K562 (cell line): ENCODE measurements around the gene SNX3. TPM values are rescaled to one million over a fixed set of nuclear protein-coding genes. Genes with fewer than 3 reads are reported as not detected.
A peak's percentile ranks its signal among the peaks of the same experiment; 100 is the strongest.

ENCODE experiments used
- ATAC-seq: fragments of 200-7000 bp; cut with Tn5 transposase; 3 replicates; pipeline ENCODE4 v1.9.1; 2020; ENCODE audit warnings: moderate library complexity
- BruUV-seq: library from RNA; stranded (reverse); fragments of 400-500 nt; replicated peaks from 2 replicates; lab custom pipeline; 2021; lab: Mats Ljungman, UMichigan
- CTCF ChIA-PET: fragments of 300-600 bp; formaldehyde crosslinking; extraction: SDS; loops from one replicate; lab custom pipeline; 2021; ENCODE audit warnings: low intra/inter-chr PET ratio; lab: Yijun Ruan, JAX
- POLR2A ChIA-PET: fragments of 300-600, 350-650 bp; sonication (Branson Sonifier 250); formaldehyde crosslinking; extraction: SDS; loops from one replicate; lab custom pipeline; 2021; ENCODE audit warnings: antibody characterized with exemption, inconsistent platforms; lab: Yijun Ruan, JAX
- DNase-seq, 4 experiments: peaks; one replicate each; pipeline versions ENCODE4 v3.0.0 to v3.0.0-alpha.2; 2011 to 2018; ENCODE audit warnings: low spot score in 3 of 4, mixed read lengths in 3 of 4; ENCODE audit errors: extremely low read depth in 1 of 4
- FAIRE-seq: peaks from 2 replicates; lab custom pipeline; 2011; peaks lifted over from hg19 to GRCh38; lab: Jason Lieb, UNC
- H2AFZ ChIP-seq: 2 replicates; pipeline ENCODE4 v1.6.0; 2011; ENCODE audit warnings: low read depth, low read length, control low read depth, inconsistent platforms
- H3K27ac ChIP-seq: fragments of 200-600 bp; 3 replicates; pipeline ENCODE4 v1.8.0; 2011; ENCODE audit warnings: low read depth, mild to moderate bottlenecking, control low read depth, inconsistent platforms, low read length, moderate library complexity, mixed read lengths; ENCODE audit errors: extremely low read depth
- H3K27me3 ChIP-seq, 2 experiments: fragments of 300-600 bp in 1 of 2; 2 replicates in 1 of 2; 3 replicates in 1 of 2; pipeline versions ENCODE4 v1.6.0 to v1.8.0; 2011; ENCODE audit warnings: inconsistent platforms in 2 of 2, low read length in 2 of 2, mild to moderate bottlenecking in 1 of 2, mixed read lengths in 1 of 2, moderate library complexity in 1 of 2; ENCODE audit not compliant: control insufficient read depth in 2 of 2, insufficient read depth in 2 of 2
- H3K36me3 ChIP-seq: fragments of 300-600 bp; 3 replicates; pipeline ENCODE4 v1.8.0; 2011; ENCODE audit warnings: mild to moderate bottlenecking, low read length, inconsistent platforms; ENCODE audit not compliant: control insufficient read depth, insufficient read depth
- H3K4me1 ChIP-seq, 2 experiments: fragments of 200-600 bp in 1 of 2; replicated peaks in 1 of 2; 2 replicates in 1 of 2; 3 replicates in 1 of 2; pipeline versions ENCODE4 v1.5.1 to v1.8.0; 2011; ENCODE audit warnings: inconsistent platforms in 2 of 2, low read length in 2 of 2, mild to moderate bottlenecking in 1 of 2, mixed read lengths in 1 of 2, moderate library complexity in 1 of 2; ENCODE audit not compliant: control insufficient read depth in 2 of 2, insufficient read depth in 2 of 2
- H3K4me2 ChIP-seq: 2 replicates; pipeline ENCODE4 v1.6.1; 2011; ENCODE audit warnings: low read length, control low read depth, inconsistent platforms, mixed read lengths; ENCODE audit not compliant: insufficient read depth
- H3K4me3 ChIP-seq: fragments of 200-600 bp; sonication (generic), shearing (Covaris generic); 2 replicates; pipeline ENCODE4 v1.5.1; 2016; ENCODE audit warnings: control low read depth, inconsistent platforms
- H3K79me2 ChIP-seq: fragments of 200-600 bp; 3 replicates; pipeline ENCODE4 v1.8.0; 2011; ENCODE audit warnings: low read length, inconsistent platforms; ENCODE audit not compliant: control insufficient read depth, insufficient read depth
- H3K9ac ChIP-seq, 2 experiments: 2 replicates each; pipeline versions ENCODE4 v1.6.0 to v1.6.1; 2011; ENCODE audit warnings: low read depth in 2 of 2, low read length in 2 of 2, control low read depth in 1 of 2, inconsistent platforms in 1 of 2, mild to moderate bottlenecking in 1 of 2, mixed read lengths in 1 of 2; ENCODE audit not compliant: insufficient read depth in 1 of 2
- H3K9me1 ChIP-seq: one replicate; pipeline ENCODE4 v1.6.0; 2011; ENCODE audit warnings: inconsistent platforms, mild to moderate bottlenecking, low read length, moderate library complexity; ENCODE audit not compliant: control insufficient read depth, insufficient read depth
- H3K9me3 ChIP-seq: replicated peaks from 2 replicates; pipeline ENCODE4 v1.5.1; 2011; ENCODE audit warnings: low read depth, low read length, inconsistent platforms; ENCODE audit not compliant: control insufficient read depth, insufficient read depth
- H4K20me1 ChIP-seq: replicated peaks from 2 replicates; pipeline ENCODE4 v1.6.1; 2011; ENCODE audit warnings: low read length, inconsistent platforms, mixed read lengths; ENCODE audit not compliant: control insufficient read depth, insufficient read depth
- DACH1 ChIP-seq: fragments of 450-650 bp; IDR thresholded peaks from 2 replicates; pipeline ENCODE4 v1.6.1; 2018; ENCODE audit not compliant: partially characterized antibody
- FOXJ3 ChIP-seq: sonication (generic); formaldehyde crosslinking; IDR thresholded peaks from 2 replicates; pipeline ENCODE4 v1.4.0; 2020; ENCODE audit warnings: mild to moderate bottlenecking, missing genetic modification reagents
- TEAD2 ChIP-seq: fragments of 450-650 bp; IDR thresholded peaks from 2 replicates; pipeline ENCODE4 v1.6.1; 2016; ENCODE audit warnings: missing genetic modification characterization, control low read depth, missing compliant biosample characterization
- ZNF395 ChIP-seq: fragments of 200-800 bp; sonication (Bioruptor generic); IDR thresholded peaks from 2 replicates; pipeline ENCODE4 v1.6.1; 2017; ENCODE audit warnings: missing genetic modification characterization, missing compliant biosample characterization
- WGBS: fragments of 100-300 bp; shearing (Covaris generic); methylation state at CpG from one replicate; pipeline ENCODE4 v1.1.6; 2016; ENCODE audit warnings: low coverage, mixed read lengths; ENCODE audit not compliant: insufficient coverage; ENCODE audit errors: missing lambda C conversion rate; 5-methylcytosine and 5-hydroxymethylcytosine counted together
- in situ Hi-C: fragments of 300-500 bp; cut with MboI; formaldehyde crosslinking; loops from 4 replicates; pipeline ENCODE4 v1.15.0; 2018; ENCODE audit warnings: inconsistent platforms, mixed read lengths
- intact Hi-C: fragments of 100-400 bp; cut with micrococcal nuclease; formaldehyde crosslinking; loops from 2 replicates; pipeline ENCODE4 v1.14.2; 2022
- polyA plus RNA-seq, 8 experiments: library from polyadenylated mRNA; depleted of rRNA in 4 of 8; stranded (reverse) in 5 of 8; unstranded in 3 of 8; fragments of >200 nt; fragmentation: Nextera tagmentation in 2 of 8; fragmentation: Illumina TruSeq in 1 of 8; extraction: Ambion mirVana in 2 of 8; extraction: Trizol in 1 of 8; gene quantifications; 2 replicates each; pipeline versions ENCODE4 v1.2.1 to v1.2.3, GENCODE V29; 2011 to 2014; ENCODE audit warnings: inconsistent platforms in 1 of 8, missing spikeins in 1 of 8
- total RNA-seq, 7 experiments: library from RNA; depleted of rRNA in 6 of 7; stranded (reverse); fragments of >200 nt in 6 of 7; fragmentation: Illumina TruSeq in 2 of 7; extraction: Trizol in 2 of 7; gene quantifications; 2 replicates each; pipeline versions ENCODE4 v1.2.1 to v1.2.3, GENCODE V29; 2011 to 2021; ENCODE audit warnings: low replicate concordance in 1 of 7
- TF ChIP-seq, protein P1 (sequence below): sonication (generic); formaldehyde crosslinking; IDR thresholded peaks from 2 replicates; pipeline ENCODE4 v1.8.0; 2022; ENCODE audit warnings: mild to moderate bottlenecking, missing genetic modification reagents

The SNX3 gene
- total and polyA plus RNA-seq, 9 of the 15 experiments (the other 6 are each of a cell fraction or from before 2014, with no cell fraction given), result 48.9 to 410 (median 159) TPM

DNA sequence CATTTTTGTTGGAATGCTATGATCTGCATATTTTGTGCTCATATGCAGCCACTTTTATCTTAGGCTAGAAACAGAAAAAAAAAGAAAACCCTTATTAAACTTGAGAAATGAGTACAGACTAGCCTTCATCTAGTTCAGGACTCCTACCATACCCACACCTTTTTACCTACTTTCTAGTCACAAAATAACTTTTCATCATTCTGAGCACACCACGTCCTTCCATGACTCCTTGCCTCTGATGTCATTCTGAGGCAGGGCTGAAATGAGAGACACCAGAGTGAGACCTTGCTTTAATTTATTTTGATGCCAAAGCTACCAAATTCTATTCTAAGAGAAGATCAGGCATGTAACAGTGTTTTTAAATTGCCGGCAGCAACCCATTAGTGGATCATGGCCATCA is 38.8 kb downstream of the SNX3 start:
- Histone ChIP-seq H2AFZ (no peak overlapping the region), H3K9me1 (no peaks in the 10 kb centered on the region), H3K27me3 (no peaks in the 10 kb centered on the region), H3K9ac (no peak overlapping the region), H3K4me1 (peaks cover 0 to 4% of the 10 kb centered on the region in 2 experiments; a peak in 3 of 5 replicates), H3K36me3 (peaks cover 54% of the 10 kb centered on the region), H3K79me2 (peaks cover 27% of the 10 kb centered on the region), H3K27ac (peak overlapping the region; percentile 50; the same call in 2 of the 3 replicates), H3K9me3 (no peaks in the 10 kb centered on the region), H3K4me3 (no peak overlapping the region), H3K4me2 (no peak overlapping the region), H4K20me1 (no peaks in the 10 kb centered on the region)
- TSS peak; percentile 21 for BruUV-seq
- WGBS, result 79% methylated on average over 2 of the region's 2 CpGs
- ChIA-PET CTCF (no interaction called here), POLR2A (no interaction called here)
- in situ Hi-C loops (no loop called here), intact Hi-C loops (no loop called here)
- ATAC-seq, result no peak; the same call in 2 of the 3 replicates
- no peak for DNase-seq
- no peak for TF ChIP-seq ZNF395
- no peak for TF ChIP-seq DACH1
- TF ChIP-seq TEAD2 (tag), result no peak
- TF ChIP-seq FOXJ3 (CRISPR knock-in tag), result no peak
- TF ChIP-seq, protein P1, sequence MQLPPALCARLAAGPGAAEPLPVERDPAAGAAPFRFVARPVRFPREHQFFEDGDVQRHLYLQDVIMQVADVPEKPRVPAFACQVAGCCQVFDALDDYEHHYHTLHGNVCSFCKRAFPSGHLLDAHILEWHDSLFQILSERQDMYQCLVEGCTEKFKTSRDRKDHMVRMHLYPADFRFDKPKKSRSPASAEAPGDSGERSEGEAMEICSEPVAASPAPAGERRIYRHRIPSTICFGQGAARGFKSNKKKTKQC (CRISPR knock-in tag), result no peak
- no peak for FAIRE-seq
